ENCODE measurements around the gene HSD17B1. TPM values are rescaled to one million over a fixed set of nuclear protein-coding genes. Genes with fewer than 3 reads are reported as not detected.
"Not testable (repeated sequence)": the region's sequence is repeated elsewhere in the genome, so short reads cannot be mapped to it uniquely, and the experiment has no call there.

HSD17B1 gene, protein sequence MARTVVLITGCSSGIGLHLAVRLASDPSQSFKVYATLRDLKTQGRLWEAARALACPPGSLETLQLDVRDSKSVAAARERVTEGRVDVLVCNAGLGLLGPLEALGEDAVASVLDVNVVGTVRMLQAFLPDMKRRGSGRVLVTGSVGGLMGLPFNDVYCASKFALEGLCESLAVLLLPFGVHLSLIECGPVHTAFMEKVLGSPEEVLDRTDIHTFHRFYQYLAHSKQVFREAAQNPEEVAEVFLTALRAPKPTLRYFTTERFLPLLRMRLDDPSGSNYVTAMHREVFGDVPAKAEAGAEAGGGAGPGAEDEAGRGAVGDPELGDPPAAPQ
- total RNA-seq = 1 to 10 TPM in 2 of 4 donors, under 1 TPM in 2; 0.49 to 4.1 (median 1.2) TPM

DNA sequence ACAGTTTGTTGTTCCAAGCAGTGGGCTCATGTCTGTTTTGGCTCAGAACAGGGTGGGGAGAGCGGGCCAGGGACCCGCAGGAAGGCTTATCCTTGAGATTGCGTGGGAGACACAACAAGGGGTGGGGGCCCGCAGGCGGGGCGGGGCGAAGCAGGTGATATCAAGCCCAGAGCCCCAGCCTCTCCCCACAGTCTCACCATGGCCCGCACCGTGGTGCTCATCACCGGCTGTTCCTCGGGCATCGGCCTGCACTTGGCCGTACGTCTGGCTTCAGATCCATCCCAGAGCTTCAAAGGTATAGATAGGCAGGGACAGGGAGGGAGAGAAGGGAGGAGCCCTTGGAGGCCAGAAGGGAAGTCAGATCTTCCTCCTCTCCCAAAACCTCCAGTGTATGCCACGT, at the start of gene HSD17B1:
HSD17B1 (plus strand) TSS at position 188 of the 400 bp plus-strand sequence; CDS start at position 199, 11 bp downstream.
- TF ChIP-seq, protein P1, sequence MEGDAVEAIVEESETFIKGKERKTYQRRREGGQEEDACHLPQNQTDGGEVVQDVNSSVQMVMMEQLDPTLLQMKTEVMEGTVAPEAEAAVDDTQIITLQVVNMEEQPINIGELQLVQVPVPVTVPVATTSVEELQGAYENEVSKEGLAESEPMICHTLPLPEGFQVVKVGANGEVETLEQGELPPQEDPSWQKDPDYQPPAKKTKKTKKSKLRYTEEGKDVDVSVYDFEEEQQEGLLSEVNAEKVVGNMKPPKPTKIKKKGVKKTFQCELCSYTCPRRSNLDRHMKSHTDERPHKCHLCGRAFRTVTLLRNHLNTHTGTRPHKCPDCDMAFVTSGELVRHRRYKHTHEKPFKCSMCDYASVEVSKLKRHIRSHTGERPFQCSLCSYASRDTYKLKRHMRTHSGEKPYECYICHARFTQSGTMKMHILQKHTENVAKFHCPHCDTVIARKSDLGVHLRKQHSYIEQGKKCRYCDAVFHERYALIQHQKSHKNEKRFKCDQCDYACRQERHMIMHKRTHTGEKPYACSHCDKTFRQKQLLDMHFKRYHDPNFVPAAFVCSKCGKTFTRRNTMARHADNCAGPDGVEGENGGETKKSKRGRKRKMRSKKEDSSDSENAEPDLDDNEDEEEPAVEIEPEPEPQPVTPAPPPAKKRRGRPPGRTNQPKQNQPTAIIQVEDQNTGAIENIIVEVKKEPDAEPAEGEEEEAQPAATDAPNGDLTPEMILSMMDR (IDR thresholded peaks at IDR 0.05; ENCODE audit: low read depth) = not testable (repeated sequence)

DNA sequence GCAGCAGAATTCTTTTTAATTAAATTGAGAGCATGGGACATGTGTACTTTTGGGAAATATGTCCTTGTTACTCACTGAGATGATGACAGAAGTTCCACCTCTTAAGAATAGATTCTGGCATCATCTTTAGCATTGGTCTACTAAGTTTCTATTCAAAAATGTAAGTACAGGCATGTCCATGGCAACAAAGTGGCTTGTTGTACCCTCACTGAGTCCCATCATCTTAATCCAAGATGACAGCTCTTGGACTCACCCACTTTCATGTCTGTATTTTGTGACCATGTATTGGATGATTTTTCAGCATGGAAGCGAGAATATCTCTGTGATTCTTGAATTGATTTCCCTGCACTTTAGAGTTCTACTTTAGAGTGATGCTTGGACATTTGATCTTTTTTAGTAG, 49.8 kb upstream of the HSD17B1 start:
- TF ChIP-seq, protein P1 (IDR thresholded peaks at IDR 0.05; ENCODE audit: low read depth) = no peak

DNA sequence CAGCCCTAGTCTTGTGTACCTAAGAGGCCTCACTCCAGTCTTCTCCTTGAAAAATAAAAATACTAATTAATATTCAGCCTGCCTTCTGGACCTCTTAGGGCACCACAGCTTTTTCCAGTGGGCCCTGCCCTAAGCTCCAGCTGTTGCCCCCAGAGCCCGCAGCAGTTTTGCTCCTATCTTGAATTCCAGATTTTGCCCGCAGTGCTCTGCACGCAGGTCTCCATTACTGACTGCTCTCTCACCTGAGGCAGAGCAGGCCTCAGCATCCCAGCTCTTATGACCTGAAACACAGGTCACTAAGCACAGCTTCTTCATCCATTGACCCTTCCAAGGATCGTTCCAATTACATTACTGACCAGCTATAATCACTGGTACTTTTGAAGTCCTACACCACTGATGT, 45.1 kb upstream of the HSD17B1 start:
- TF ChIP-seq, protein P1 (IDR thresholded peaks at IDR 0.05; ENCODE audit: low read depth) = no peak

DNA sequence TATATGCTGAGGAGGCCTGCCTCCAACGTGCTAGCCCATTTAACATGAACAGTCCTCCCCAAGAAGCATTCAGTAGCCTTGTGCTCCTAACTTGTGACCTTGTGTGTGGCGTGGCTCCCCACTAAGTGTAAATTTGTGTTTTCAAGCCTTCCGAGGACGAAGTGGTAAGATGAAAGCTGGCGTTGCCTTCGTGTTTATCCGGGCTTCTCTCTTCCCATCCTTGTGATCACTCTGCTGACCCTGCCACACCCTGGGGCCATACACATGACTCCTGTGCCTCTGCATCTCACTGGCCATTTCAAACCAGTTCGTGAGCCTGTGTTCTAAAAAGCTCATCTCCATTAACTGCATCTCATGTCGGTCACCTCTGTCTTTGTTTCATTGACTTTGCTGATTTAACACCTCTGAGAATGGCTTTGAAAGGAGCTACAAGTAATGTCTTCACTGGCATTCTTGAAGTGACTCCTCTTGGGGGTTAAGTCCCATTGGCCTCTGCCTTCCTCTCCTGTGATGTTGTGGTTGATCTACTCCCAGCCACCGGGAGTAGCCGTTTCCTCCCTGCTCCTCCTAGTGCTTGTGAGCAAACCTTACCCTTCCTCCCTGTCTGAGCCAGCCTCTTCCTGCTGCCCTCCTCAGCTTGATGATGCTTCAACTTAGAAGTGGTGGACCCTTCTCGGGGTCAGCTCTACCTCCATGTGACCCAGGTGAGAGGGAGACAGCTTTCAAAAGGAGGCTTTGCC, 44.1 kb upstream of the HSD17B1 start:
- TF ChIP-seq, protein P1 (IDR thresholded peaks at IDR 0.05; ENCODE audit: low read depth) = no peak

DNA sequence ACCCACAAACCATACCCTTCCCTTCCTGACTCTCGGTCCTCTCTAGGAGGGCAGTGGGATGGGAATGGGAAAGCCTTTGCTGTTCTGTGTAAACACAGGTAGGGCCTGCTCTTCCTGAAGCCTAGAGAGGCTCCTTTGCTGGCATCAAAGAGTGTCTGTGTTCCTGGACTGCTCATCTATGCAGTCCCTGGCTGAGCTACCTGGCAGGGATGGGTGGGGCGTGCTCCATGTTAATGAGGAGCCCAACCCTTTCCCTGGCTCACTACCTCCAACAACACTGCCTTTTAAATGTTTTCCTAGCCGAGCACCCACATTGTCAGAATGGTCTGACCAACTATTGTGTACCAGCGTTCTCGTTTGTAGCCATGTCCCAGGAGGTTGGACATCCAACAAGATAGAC, 43.3 kb upstream of the HSD17B1 start:
- TF ChIP-seq, protein P1 (IDR thresholded peaks at IDR 0.05; ENCODE audit: low read depth) = no peak

DNA sequence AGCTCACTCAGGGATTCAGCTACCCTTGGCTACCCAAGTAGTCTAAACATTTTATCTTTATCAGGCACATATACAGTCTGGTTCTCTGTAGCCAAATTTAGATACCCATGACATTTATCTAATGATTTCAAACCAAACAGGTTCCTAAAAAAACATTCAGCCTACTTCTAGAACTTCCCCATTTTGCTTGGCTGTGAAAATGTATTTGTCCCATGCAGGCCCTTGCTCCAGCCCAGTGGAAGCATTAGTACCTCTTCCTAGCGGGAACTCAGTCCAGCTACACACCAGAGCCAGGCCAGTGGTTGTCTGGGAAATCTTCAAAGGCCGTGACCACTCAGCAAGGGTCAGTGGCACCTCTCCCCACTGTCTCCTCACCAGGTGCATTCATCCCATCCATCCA, 42.9 kb upstream of the HSD17B1 start:
- TF ChIP-seq, protein P1 (IDR thresholded peaks at IDR 0.05; ENCODE audit: low read depth) = no peak

DNA sequence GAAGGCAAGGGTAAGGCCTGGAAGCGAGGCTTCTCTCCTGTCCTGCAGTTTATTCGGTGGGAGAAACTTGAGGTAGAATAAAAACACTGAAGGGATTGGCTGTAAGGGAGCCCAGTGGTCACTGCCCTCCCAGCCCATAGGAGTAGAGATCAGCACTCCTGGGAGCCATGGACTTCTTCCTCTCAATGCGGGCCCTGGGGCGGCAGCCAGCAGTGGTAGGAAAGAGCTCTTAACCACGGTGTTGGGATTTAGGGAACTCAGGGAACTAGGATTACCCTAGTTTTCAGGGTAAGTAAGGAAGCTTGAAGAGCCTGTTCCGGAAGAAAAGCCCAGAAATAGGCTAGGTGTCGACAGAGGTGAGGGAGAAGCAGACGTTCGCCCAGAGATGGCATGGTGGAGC, 40.5 kb upstream of the HSD17B1 start:
- TF ChIP-seq, protein P1 (IDR thresholded peaks at IDR 0.05; ENCODE audit: low read depth) = no peak
